ENCODE measurements around the gene CLTRN. TPM values are rescaled to one million over a fixed set of nuclear protein-coding genes. Genes with fewer than 3 reads are reported as not detected.

CLTRN gene
- total and polyA plus RNA-seq, 11 donors: 0.11 to 1.8 (median 1.1) TPM

GRCh38 chrX:15676886-15677285, 12.3 kb upstream of the CLTRN start:
- H3K36me3 ChIP-seq: peaks cover 0 to 16% (median 7%) of the 10 kb centered on the region in 9 donors
- H3K4me3 ChIP-seq: peak overlapping the region in 4 of 12 donors; percentile 75 to 88 (median 80)
- peak overlapping the region in 1 of 12 donors; percentile 99 for H3K27ac ChIP-seq
- no peaks in the 10 kb centered on the region for H3K27me3 ChIP-seq
- no peak for TF ChIP-seq POLR2A (IDR thresholded peaks at IDR 0.05)
- TF ChIP-seq CTCF (IDR thresholded peaks at IDR 0.05): no peak
- H3K4me1 ChIP-seq: peaks cover 0 to 30% (median 8%) of the 10 kb centered on the region in 12 donors
- H3K9me3 ChIP-seq: no peaks in the 10 kb centered on the region
- 75 to 77% (median 76%) methylated on average over 2 of the region's 2 CpGs for WGBS, 4 donors
- DNase-seq (no peak), ATAC-seq (no peak)
- intact Hi-C loops (cut with DNase I): no loop called here

GRCh38 chrX:15675490-15675921, 10.9 kb upstream of the CLTRN start:
- peaks cover 0 to 5% (median 0%) of the 10 kb centered on the region in 9 donors for H3K27me3 ChIP-seq
- ATAC-seq: peak; percentile 67 to 86 (median 82)
- TF ChIP-seq POLR2A (IDR thresholded peaks at IDR 0.05): no peak
- TF ChIP-seq CTCF (IDR thresholded peaks at IDR 0.05): no peak
- peak; percentile 76 to 91 (median 83) for DNase-seq
- H3K36me3 ChIP-seq: peaks cover 0 to 5% (median 0%) of the 10 kb centered on the region in 9 donors
- H3K27ac ChIP-seq: peak overlapping the region; percentile 93 to 99 (median 98)
- WGBS, 4 donors: 0% methylated on average over 36 to 38 of the region's 38 CpGs
- H3K4me1 ChIP-seq: peaks cover 0 to 30% (median 8%) of the 10 kb centered on the region in 12 donors
- intact Hi-C loops (cut with DNase I): no loop called here
- H3K9me3 ChIP-seq: no peaks in the 10 kb centered on the region
- peak overlapping the region; percentile 59 to 88 (median 76) for H3K4me3 ChIP-seq

GRCh38 chrX:15674841-15675489, 10.4 kb upstream of the CLTRN start:
- TF ChIP-seq POLR2A (IDR thresholded peaks at IDR 0.05) (peak in 1 of 2 donors; percentile 40), CTCF (IDR thresholded peaks at IDR 0.05) (no peak)
- intact Hi-C loops (cut with DNase I): no loop called here
- peak; percentile 95 to 96 (median 96) for ATAC-seq
- Histone ChIP-seq H3K27ac (peak overlapping the region; percentile 93 to 99 (median 98)), H3K9me3 (no peaks in the 10 kb centered on the region), H3K4me3 (peak overlapping the region; percentile 59 to 88 (median 76)), H3K27me3 (peaks cover 0 to 6% (median 0%) of the 10 kb centered on the region in 9 donors), H3K4me1 (peaks cover 0 to 30% (median 8%) of the 10 kb centered on the region in 12 donors), H3K36me3 (peaks cover 0 to 5% (median 0%) of the 10 kb centered on the region in 9 donors)
- DNase-seq: peak; percentile 90 to 99 (median 92)
- whole genome bisulfite sequencing, 4 donors: 0 to 1% (median 0%) methylated on average over 49 of the region's 49 CpGs

DNA sequence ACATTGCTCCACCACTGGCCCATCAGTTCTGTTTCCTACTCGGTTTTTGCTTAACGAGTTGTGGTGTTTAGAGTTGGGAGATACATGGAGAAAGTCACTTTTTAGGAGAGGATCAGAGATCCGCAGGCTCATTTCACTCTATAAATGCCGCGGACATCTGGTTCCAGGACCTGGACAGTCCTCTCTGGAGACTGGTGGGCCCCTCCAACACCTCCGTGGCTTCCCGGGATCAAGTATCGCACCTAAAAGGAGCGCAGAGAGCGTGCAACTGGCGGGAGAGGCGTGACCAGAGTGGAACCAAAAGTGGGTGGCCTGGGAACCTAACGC, 9.9 kb upstream of the CLTRN start:
- intact Hi-C loops (cut with DNase I): no loop called here
- no peak for ATAC-seq
- 0 to 7% (median 2%) methylated on average over 12 to 13 of the region's 13 CpGs for WGBS, 4 donors

More for the DNA sequence above, 9.9 kb upstream of the CLTRN start:
- Histone ChIP-seq H3K9me3 (no peaks in the 10 kb centered on the region), H3K27me3 (peaks cover 0 to 11% (median 0%) of the 10 kb centered on the region in 9 donors), H3K4me1 (peaks cover 0 to 30% (median 8%) of the 10 kb centered on the region in 12 donors), H3K27ac (peak overlapping the region; percentile 93 to 99 (median 98)), H3K4me3 (peak overlapping the region; percentile 59 to 88 (median 76)), H3K36me3 (peaks cover 0 to 4% (median 0%) of the 10 kb centered on the region in 9 donors)
- no peak for DNase-seq
- TF ChIP-seq POLR2A (IDR thresholded peaks at IDR 0.05): no peak
- no peak for TF ChIP-seq CTCF (IDR thresholded peaks at IDR 0.05)
